Neural cell (in vitro differentiated cells): ENCODE measurements around the gene PIP5K1B. TPM values are rescaled to one million over a fixed set of nuclear protein-coding genes. Genes with fewer than 3 reads are reported as not detected.

Source experiments
- H2AFZ ChIP-seq: fragments of 200-600, 300-800 bp; sonication (generic), shearing (Covaris generic); 2 replicates; pipeline ENCODE4 v1.6.0; 2014; ENCODE audit warnings: low read depth, mild to moderate bottlenecking, antibody characterized with exemption, low read length, moderate library complexity
- H3F3A ChIP-seq: fragments of 200-600 bp; shearing (Covaris generic); 2 replicates; pipeline ENCODE4 v1.6.1; 2016; ENCODE audit warnings: mild to moderate bottlenecking, moderate library complexity, mixed read lengths, antibody characterized with exemption, low read length; ENCODE audit not compliant: insufficient read depth, poor library complexity, severe bottlenecking
- H3K27ac ChIP-seq: fragments of 200-600, 300-800 bp; sonication (generic), shearing (Covaris generic); 2 replicates; pipeline ENCODE4 v1.5.1; 2014; ENCODE audit warnings: mild to moderate bottlenecking, low read length, moderate library complexity
- H3K27me3 ChIP-seq: fragments of 300-800, 200-600 bp; sonication (generic), shearing (Covaris generic); 2 replicates; pipeline ENCODE4 v1.6.0; 2014; ENCODE audit warnings: mild to moderate bottlenecking, low read depth, low read length, moderate library complexity; ENCODE audit not compliant: insufficient read depth
- H3K36me3 ChIP-seq: fragments of 300-800, 200-600 bp; sonication (generic), shearing (Covaris generic); 2 replicates; pipeline ENCODE4 v1.5.1; 2014; ENCODE audit warnings: mild to moderate bottlenecking, antibody characterized with exemption, low read length, moderate library complexity; ENCODE audit not compliant: insufficient read depth
- H3K4me2 ChIP-seq: fragments of 300-800, 200-600 bp; sonication (generic), shearing (Covaris generic); 2 replicates; pipeline ENCODE4 v1.6.0; 2014; ENCODE audit warnings: mild to moderate bottlenecking, low read length
- H3K4me3 ChIP-seq: fragments of 300-800, 200-600 bp; sonication (generic), shearing (Covaris generic); 2 replicates; pipeline ENCODE4 v1.5.1; 2014; ENCODE audit warnings: mild to moderate bottlenecking, low read length, moderate library complexity
- H3K79me2 ChIP-seq: fragments of 200-600 bp; shearing (Covaris generic); replicated peaks from 2 replicates; pipeline ENCODE4 v1.6.0; 2014; ENCODE audit warnings: mild to moderate bottlenecking, low read length, moderate library complexity; ENCODE audit not compliant: insufficient read depth
- H3K9ac ChIP-seq: fragments of 300-800, 200-600 bp; sonication (generic), shearing (Covaris generic); 2 replicates; pipeline ENCODE4 v1.6.1; 2016; ENCODE audit warnings: mild to moderate bottlenecking, low read length, mixed read lengths
- H3K9me2 ChIP-seq: fragments of 200-600 bp; shearing (Covaris generic); 2 replicates; pipeline ENCODE4 v1.6.1; 2016; ENCODE audit warnings: mild to moderate bottlenecking, low read length, mixed read lengths; ENCODE audit not compliant: insufficient read depth
- H3K9me3 ChIP-seq: fragments of 200-600, 300-800 bp; sonication (generic), shearing (Covaris generic); 2 replicates; pipeline ENCODE4 v1.6.1; 2016; ENCODE audit warnings: mild to moderate bottlenecking, mixed run types, low read length, moderate library complexity, mixed read lengths
- H4K20me1 ChIP-seq: fragments of 200-600 bp; shearing (Covaris generic); 2 replicates; pipeline ENCODE4 v1.6.1; 2016; ENCODE audit warnings: mild to moderate bottlenecking, mixed run types; ENCODE audit not compliant: insufficient read depth
- CTCF ChIP-seq: fragments of 450-650 bp; IDR thresholded peaks from 2 replicates; pipeline ENCODE4 v1.5.1; 2014; ENCODE audit warnings: antibody characterized with exemption, mild to moderate bottlenecking, moderate library complexity; ENCODE audit not compliant: poor library complexity, severe bottlenecking
- EP300 ChIP-seq: fragments of 450-650 bp; conservative IDR thresholded peaks from 2 replicates; pipeline ENCODE4 v1.6.1; 2014; ENCODE audit warnings: antibody characterized with exemption, mild to moderate bottlenecking, moderate library complexity; ENCODE audit not compliant: poor library complexity, severe bottlenecking
- EZH2 ChIP-seq: fragments of 200-600, 300-800 bp; shearing (Covaris generic), sonication (generic); IDR thresholded peaks from 2 replicates; pipeline ENCODE4 v1.6.1; 2014; ENCODE audit warnings: antibody characterized with exemption, low read length, borderline replicate concordance, mild to moderate bottlenecking; ENCODE audit not compliant: insufficient read depth, poor library complexity, severe bottlenecking
- MXI1 ChIP-seq: fragments of 450-650 bp; conservative IDR thresholded peaks from 2 replicates; pipeline ENCODE4 v1.6.1; 2014; ENCODE audit warnings: antibody characterized with exemption, mild to moderate bottlenecking; ENCODE audit not compliant: poor library complexity, severe bottlenecking
- POLR2AphosphoS5 ChIP-seq: IDR thresholded peaks from 2 replicates; pipeline ENCODE4 v1.6.1; 2012
- RAD21 ChIP-seq: fragments of 450-650 bp; conservative IDR thresholded peaks from 2 replicates; pipeline ENCODE4 v1.6.1; 2014; ENCODE audit warnings: antibody characterized with exemption, mild to moderate bottlenecking, moderate library complexity
- REST ChIP-seq: IDR thresholded peaks from 2 replicates; pipeline ENCODE4 v1.6.1; 2012; ENCODE audit warnings: borderline replicate concordance
- SMC3 ChIP-seq: fragments of 450-650 bp; conservative IDR thresholded peaks from 2 replicates; pipeline ENCODE4 v1.6.1; 2014; ENCODE audit warnings: antibody characterized with exemption, mild to moderate bottlenecking, moderate library complexity; ENCODE audit not compliant: poor library complexity
- TAF1 ChIP-seq: IDR thresholded peaks from 2 replicates; pipeline ENCODE4 v1.6.1; 2012; ENCODE audit warnings: low read depth
- polyA plus RNA-seq: library from polyadenylated mRNA; depleted of rRNA; stranded (reverse); fragments of >200 nt; gene quantifications from 2 replicates; pipeline ENCODE4 v1.2.3, GENCODE V29; 2014

PIP5K1B gene
- polyA plus RNA-seq, 1 donor from 2014 or later, result 1.5 TPM

DNA sequence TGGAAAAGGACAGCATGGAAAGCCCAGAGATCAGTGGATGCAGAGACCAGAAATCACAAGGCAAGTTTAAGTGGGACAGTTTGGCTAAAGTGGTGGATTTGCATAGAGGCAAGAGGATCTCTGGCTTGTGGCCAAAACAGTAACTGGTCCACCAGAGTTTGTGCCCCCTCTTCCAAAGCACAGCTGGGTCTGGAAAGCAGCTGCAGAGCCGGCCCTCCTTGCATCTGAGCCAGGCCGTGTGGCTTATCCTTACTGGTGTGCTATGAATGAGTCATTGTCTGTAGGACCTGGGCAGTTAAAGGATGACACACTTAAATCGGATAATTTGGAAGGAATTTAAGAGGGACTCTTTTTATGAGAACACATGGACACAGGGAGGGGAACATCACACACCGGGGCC, 146.6 kb downstream of the PIP5K1B start:
- H2AFZ ChIP-seq, result no peak overlapping the region
- H3K9me3 ChIP-seq, result no peaks in the 10 kb centered on the region
- no peaks in the 10 kb centered on the region for H4K20me1 ChIP-seq
- no peak overlapping the region for H3K4me3 ChIP-seq
- no peak overlapping the region for H3K9ac ChIP-seq
- H3F3A ChIP-seq, result no peaks in the 10 kb centered on the region
- no peaks in the 10 kb centered on the region for H3K79me2 ChIP-seq
- no peak overlapping the region for H3K27ac ChIP-seq
- H3K27me3 ChIP-seq, result no peaks in the 10 kb centered on the region
- no peaks in the 10 kb centered on the region for H3K36me3 ChIP-seq
- no peak for TF ChIP-seq RAD21
- no peak for TF ChIP-seq CTCF
- TF ChIP-seq MXI1, result no peak
- no peak for TF ChIP-seq REST
- TF ChIP-seq POLR2AphosphoS5, result no peak
- TF ChIP-seq EZH2, result no peak
- no peak for TF ChIP-seq EP300
- TF ChIP-seq TAF1, result no peak
- no peak for TF ChIP-seq SMC3
- H3K9me2 ChIP-seq, result no peaks in the 10 kb centered on the region
- no peak overlapping the region for H3K4me2 ChIP-seq

DNA sequence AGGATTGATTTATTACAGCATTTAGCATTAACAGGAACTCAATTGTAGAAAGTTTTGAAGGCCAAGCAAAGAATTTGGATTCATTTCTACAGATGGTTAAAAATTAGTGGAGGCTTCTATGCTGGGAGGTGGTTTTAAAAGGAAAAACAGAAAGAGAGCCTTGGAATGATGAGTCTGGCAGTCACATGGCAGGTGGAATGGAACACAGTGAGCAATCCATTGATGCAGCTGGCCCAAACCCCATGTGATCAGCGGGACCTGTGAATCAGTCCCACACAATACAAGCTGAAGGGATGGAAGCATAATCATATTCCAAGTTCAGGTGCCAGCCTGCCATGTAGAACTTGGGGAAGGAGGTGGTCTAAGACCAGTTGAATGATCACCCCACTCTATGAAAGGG, 147.9 kb downstream of the PIP5K1B start:
- Histone ChIP-seq H3K79me2 (no peaks in the 10 kb centered on the region), H3K9me2 (no peaks in the 10 kb centered on the region), H2AFZ (no peak overlapping the region), H3K9ac (no peak overlapping the region), H3K36me3 (no peaks in the 10 kb centered on the region), H3K27ac (no peak overlapping the region), H3K4me2 (no peak overlapping the region), H3K9me3 (no peaks in the 10 kb centered on the region), H3K27me3 (no peaks in the 10 kb centered on the region), H3K4me3 (no peak overlapping the region), H3F3A (no peaks in the 10 kb centered on the region), H4K20me1 (no peaks in the 10 kb centered on the region)
- TF ChIP-seq RAD21, result no peak
- no peak for TF ChIP-seq MXI1
- TF ChIP-seq CTCF, result no peak
- no peak for TF ChIP-seq POLR2AphosphoS5
- TF ChIP-seq EZH2, result no peak
- no peak for TF ChIP-seq REST
- no peak for TF ChIP-seq SMC3
